PC-9 (cell line): Measurements from ENCODE around the gene NDUFS8. TPM values are rescaled to one million over a fixed set of nuclear protein-coding genes. Genes with fewer than 3 reads are reported as not detected.
A peak's percentile ranks its signal among the peaks of the same experiment; 100 is the strongest.

Experiments
- BruUV-seq: library from RNA; stranded (reverse); fragments of 400-500 nt; replicated peaks from 2 replicates; lab custom pipeline; 2021; lab: Mats Ljungman, UMichigan
- CTCF ChIA-PET: fragments of 300-600 bp; sonication (Branson Sonifier 250); formaldehyde crosslinking; loops from one replicate; lab custom pipeline; 2022; ENCODE audit warnings: antibody characterized with exemption; lab: Charles Lee
- POLR2A ChIA-PET: fragments of 300-600 bp; sonication (Branson Sonifier 250); formaldehyde crosslinking; loops from one replicate; lab custom pipeline; 2022; ENCODE audit warnings: antibody characterized with exemption; ENCODE audit not compliant: unreplicated experiment; lab: Charles Lee
- DNase-seq, 2 experiments: peaks; one replicate each; pipeline versions ENCODE4 v3.0.0 to v3.0.0-alpha.2; 2015 to 2022; ENCODE audit warnings: mixed read lengths in 1 of 2
- H2AFZ ChIP-seq: fragments of 200-600 bp; sonication (generic); 2 replicates; pipeline ENCODE4 v1.8.1; 2017; ENCODE audit warnings: antibody characterized with exemption
- H3F3A ChIP-seq: fragments of 200-600 bp; sonication (generic); 2 replicates; pipeline ENCODE4 v1.8.1; 2017; ENCODE audit warnings: antibody characterized with exemption, mild to moderate bottlenecking, low read depth; ENCODE audit not compliant: insufficient read depth
- H3K27ac ChIP-seq: fragments of 200-600 bp; sonication (generic); 2 replicates; pipeline ENCODE4 v1.6.1; 2016; ENCODE audit warnings: mixed run types
- H3K27me3 ChIP-seq: fragments of 200-600 bp; sonication (generic); 2 replicates; pipeline ENCODE4 v1.6.1; 2016; ENCODE audit warnings: low read depth, mixed run types; ENCODE audit not compliant: insufficient read depth
- H3K36me3 ChIP-seq: fragments of 200-600 bp; sonication (generic); 2 replicates; pipeline ENCODE4 v1.6.1; 2016; ENCODE audit warnings: low read depth, mixed run types
- H3K4me1 ChIP-seq: fragments of 200-600 bp; sonication (generic); replicated peaks from 2 replicates; pipeline ENCODE4 v1.6.1; 2016; ENCODE audit warnings: mixed run types; ENCODE audit not compliant: insufficient read depth
- H3K4me2 ChIP-seq: fragments of 200-600 bp; sonication (generic); 2 replicates; pipeline ENCODE4 v1.6.1; 2017; ENCODE audit warnings: mixed run types
- H3K4me3 ChIP-seq: fragments of 200-600 bp; sonication (generic); 2 replicates; pipeline ENCODE4 v1.6.1; 2016; ENCODE audit warnings: mixed run types
- H3K79me2 ChIP-seq: fragments of 200-600 bp; sonication (generic); 2 replicates; pipeline ENCODE4 v1.6.1; 2017; ENCODE audit warnings: low read depth, mixed run types
- H3K9me2 ChIP-seq: fragments of 200-600 bp; sonication (generic); 2 replicates; pipeline ENCODE4 v1.8.1; 2017; ENCODE audit warnings: mild to moderate bottlenecking; ENCODE audit not compliant: insufficient read depth
- H3K9me3 ChIP-seq: fragments of 200-600 bp; sonication (generic); 2 replicates; pipeline ENCODE4 v1.8.1; 2016; ENCODE audit warnings: low read depth; ENCODE audit not compliant: insufficient read depth
- H4K20me1 ChIP-seq: fragments of 200-600 bp; sonication (generic); 2 replicates; pipeline ENCODE4 v1.8.1; 2017; ENCODE audit not compliant: insufficient read depth
- EZH2 ChIP-seq: fragments of 200-600 bp; sonication (generic); IDR thresholded peaks from 2 replicates; pipeline ENCODE4 v1.8.0; 2017; ENCODE audit warnings: antibody characterized with exemption, low read depth
- intact Hi-C: fragments of 100-400 bp; cut with micrococcal nuclease; formaldehyde crosslinking; loops from one replicate; pipeline ENCODE4 v1.10.0; 2022; ENCODE audit not compliant: unreplicated experiment
- total RNA-seq: library from RNA; stranded (reverse); gene quantifications from 2 replicates; pipeline ENCODE4 v1.2.3, GENCODE V29; 2021
- TF ChIP-seq, protein P1 (sequence below): fragments of 200-600 bp; sonication (generic); conservative IDR thresholded peaks from 2 replicates; pipeline ENCODE4 v1.6.1; 2017; ENCODE audit warnings: mixed run types, antibody characterized with exemption, mild to moderate bottlenecking, moderate library complexity

Gene NDUFS8
- total RNA-seq, 1 experiment from 2014 or later = 275 TPM

DNA sequence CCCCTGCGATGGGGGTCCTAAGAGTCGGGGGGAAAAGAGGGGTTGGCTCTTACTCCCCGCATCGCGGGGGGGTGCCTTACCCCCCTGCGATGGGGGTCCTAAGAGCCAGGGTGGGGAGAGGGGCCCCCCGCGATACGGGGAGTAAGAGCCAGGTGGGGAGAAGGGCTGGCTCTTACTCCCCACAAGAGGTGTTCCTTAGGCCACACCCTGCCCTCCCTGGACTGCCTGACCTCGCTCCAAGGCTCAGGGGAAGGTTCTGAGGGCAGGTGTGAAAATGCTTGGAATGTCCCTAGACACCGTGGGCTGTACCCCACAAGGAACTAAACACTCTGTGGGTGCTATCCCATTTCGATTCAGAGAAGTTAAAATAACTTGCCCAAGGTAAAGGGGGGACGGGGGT, 34.4 kb upstream of the NDUFS8 start:
- intact Hi-C loops = no loop called here
- no peak overlapping the region for H3K27ac ChIP-seq
- no peaks in the 10 kb centered on the region; the same call in 1 of the 2 replicates for H4K20me1 ChIP-seq
- no TSS peak for BruUV-seq
- CTCF ChIA-PET = no interaction called here
- H3K9me3 ChIP-seq = no peaks in the 10 kb centered on the region
- no peak for TF ChIP-seq EZH2
- TF ChIP-seq, protein P1, sequence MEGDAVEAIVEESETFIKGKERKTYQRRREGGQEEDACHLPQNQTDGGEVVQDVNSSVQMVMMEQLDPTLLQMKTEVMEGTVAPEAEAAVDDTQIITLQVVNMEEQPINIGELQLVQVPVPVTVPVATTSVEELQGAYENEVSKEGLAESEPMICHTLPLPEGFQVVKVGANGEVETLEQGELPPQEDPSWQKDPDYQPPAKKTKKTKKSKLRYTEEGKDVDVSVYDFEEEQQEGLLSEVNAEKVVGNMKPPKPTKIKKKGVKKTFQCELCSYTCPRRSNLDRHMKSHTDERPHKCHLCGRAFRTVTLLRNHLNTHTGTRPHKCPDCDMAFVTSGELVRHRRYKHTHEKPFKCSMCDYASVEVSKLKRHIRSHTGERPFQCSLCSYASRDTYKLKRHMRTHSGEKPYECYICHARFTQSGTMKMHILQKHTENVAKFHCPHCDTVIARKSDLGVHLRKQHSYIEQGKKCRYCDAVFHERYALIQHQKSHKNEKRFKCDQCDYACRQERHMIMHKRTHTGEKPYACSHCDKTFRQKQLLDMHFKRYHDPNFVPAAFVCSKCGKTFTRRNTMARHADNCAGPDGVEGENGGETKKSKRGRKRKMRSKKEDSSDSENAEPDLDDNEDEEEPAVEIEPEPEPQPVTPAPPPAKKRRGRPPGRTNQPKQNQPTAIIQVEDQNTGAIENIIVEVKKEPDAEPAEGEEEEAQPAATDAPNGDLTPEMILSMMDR = no peak
- H3F3A ChIP-seq = peaks cover 24% of the 10 kb centered on the region; the same call in 1 of the 2 replicates
- no peak overlapping the region for H3K4me2 ChIP-seq
- POLR2A ChIA-PET = no interaction called here
- H3K27me3 ChIP-seq = no peaks in the 10 kb centered on the region
- H3K9me2 ChIP-seq = no peaks in the 10 kb centered on the region
- no peaks in the 10 kb centered on the region for H3K79me2 ChIP-seq
- no peak for DNase-seq
- no peak overlapping the region for H3K4me3 ChIP-seq
- H3K36me3 ChIP-seq = no peaks in the 10 kb centered on the region
- no peak overlapping the region for H2AFZ ChIP-seq
- H3K4me1 ChIP-seq = no peaks in the 10 kb centered on the region

DNA sequence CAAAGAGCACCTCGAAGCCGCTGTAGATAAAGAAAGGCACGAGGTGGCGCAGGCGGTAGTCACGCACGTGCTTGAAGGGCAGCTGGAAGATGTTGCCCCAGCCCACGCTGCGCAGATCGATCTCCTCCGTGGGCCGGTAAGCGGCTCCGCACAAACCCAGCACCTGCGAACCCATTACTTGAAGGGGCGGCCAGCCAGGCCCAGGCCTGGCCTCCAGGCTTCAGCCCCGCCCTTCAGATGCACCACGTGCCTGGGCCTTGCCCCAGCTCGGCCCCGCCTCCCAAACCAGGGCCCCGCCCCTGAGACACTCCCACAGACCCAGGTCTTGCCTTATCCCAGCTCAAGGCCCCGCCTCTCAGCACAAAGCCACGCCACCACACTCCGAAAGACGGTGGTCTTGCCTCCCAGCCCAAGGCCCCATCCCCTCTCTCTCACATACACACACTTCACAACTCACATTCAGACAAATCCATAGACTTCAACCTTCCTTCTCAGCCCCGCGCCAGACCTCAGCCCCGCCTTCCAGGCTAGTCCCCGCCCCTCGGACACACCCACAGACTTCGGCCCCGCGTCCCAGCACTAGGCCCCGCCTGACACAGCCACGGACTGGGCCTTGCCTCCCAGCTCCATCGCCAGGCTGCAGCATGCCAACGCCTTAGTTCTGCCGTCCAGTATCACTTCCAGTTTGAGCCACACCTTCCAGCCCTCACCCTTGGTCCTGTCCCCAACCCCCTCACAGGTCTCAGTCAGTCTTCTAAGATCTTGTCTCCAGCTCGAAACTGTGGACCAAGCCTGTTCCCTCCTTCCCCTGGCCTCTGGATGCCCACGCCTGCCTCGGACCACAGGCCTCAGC, 33.6 kb upstream of the NDUFS8 start:
- Histone ChIP-seq H3K4me3 (no peak overlapping the region), H3K4me1 (no peaks in the 10 kb centered on the region), H3K27ac (no peak overlapping the region), H3K36me3 (no peaks in the 10 kb centered on the region), H3K9me2 (no peaks in the 10 kb centered on the region), H2AFZ (no peak overlapping the region), H3F3A (peaks cover 27% of the 10 kb centered on the region; the same call in 1 of the 2 replicates), H3K27me3 (no peaks in the 10 kb centered on the region), H3K9me3 (no peaks in the 10 kb centered on the region), H3K4me2 (peak overlapping the region; percentile 17), H4K20me1 (no peaks in the 10 kb centered on the region; the same call in 1 of the 2 replicates), H3K79me2 (no peaks in the 10 kb centered on the region)
- DNase-seq = peak in 1 of 2 experiments; percentile 61
- ChIA-PET POLR2A (no interaction called here), CTCF (no interaction called here)
- intact Hi-C loops = no loop called here
- no peak for TF ChIP-seq EZH2
- TF ChIP-seq, protein P1 = no peak
- BruUV-seq = no TSS peak

DNA sequence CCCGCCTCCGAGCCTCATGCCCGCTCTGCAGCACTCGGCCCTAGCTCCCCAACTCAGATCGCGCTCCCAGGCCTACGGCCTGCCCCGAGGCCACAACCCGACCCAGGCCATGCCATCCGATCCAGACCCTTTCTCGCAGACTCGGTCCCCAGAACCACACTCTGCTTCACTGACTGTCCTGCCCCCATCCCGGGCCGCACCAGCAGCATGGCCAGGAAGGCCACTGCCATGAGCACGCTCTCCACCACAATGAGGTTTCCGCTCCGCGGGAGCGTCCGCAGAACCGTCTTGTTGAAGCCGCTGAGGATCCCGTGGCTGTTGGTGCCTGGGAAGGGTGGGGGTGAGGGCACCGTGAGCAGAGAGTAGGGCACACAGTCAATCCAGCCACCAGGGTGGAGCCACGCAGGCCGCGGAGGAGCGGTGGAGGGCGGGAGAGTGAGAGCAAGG, 33.0 kb upstream of the NDUFS8 start:
- Histone ChIP-seq H3K36me3 (no peaks in the 10 kb centered on the region), H3K79me2 (no peaks in the 10 kb centered on the region), H4K20me1 (no peaks in the 10 kb centered on the region; the same call in 1 of the 2 replicates), H3K4me1 (no peaks in the 10 kb centered on the region), H3K9me2 (no peaks in the 10 kb centered on the region), H3K27me3 (no peaks in the 10 kb centered on the region), H3K27ac (no peak overlapping the region), H2AFZ (no peak overlapping the region), H3K4me2 (no peak overlapping the region), H3K4me3 (no peak overlapping the region), H3K9me3 (no peaks in the 10 kb centered on the region), H3F3A (peaks cover 32% of the 10 kb centered on the region)
- ChIA-PET POLR2A (no interaction called here), CTCF (no interaction called here)
- intact Hi-C loops = no loop called here
- TF ChIP-seq, protein P1 = no peak
- TF ChIP-seq EZH2 = no peak
- DNase-seq = no peak
- BruUV-seq = no TSS peak
